Keratinocyte (primary cell): ENCODE measurements around the gene DNMT3A. TPM values are rescaled to one million over a fixed set of nuclear protein-coding genes. Genes with fewer than 3 reads are reported as not detected.

Source experiments
- DNase-seq: peaks from one replicate; pipeline ENCODE4 v3.0.0-alpha.2; 2011; ENCODE audit warnings: low read depth, missing footprints, low spot score
- FAIRE-seq: peaks from 2 replicates; lab custom pipeline; 2011; peaks lifted over from hg19 to GRCh38; lab: Jason Lieb, UNC
- H2AFZ ChIP-seq: 2 replicates; pipeline ENCODE4 v1.6.0; 2012; ENCODE audit warnings: low read length, control low read depth, inconsistent platforms; ENCODE audit not compliant: control insufficient read depth
- H3K27ac ChIP-seq: 2 replicates; pipeline ENCODE4 v1.5.1; 2011; ENCODE audit warnings: low read length; ENCODE audit not compliant: control insufficient read depth, insufficient read depth
- H3K27me3 ChIP-seq: 3 replicates; pipeline ENCODE4 v1.6.0; 2011; ENCODE audit warnings: low read length; ENCODE audit not compliant: control insufficient read depth, insufficient read depth; ENCODE audit errors: extremely low read depth
- H3K36me3 ChIP-seq, 2 experiments: 2 replicates in 1 of 2; 3 replicates in 1 of 2; pipeline ENCODE4 v1.5.1; 2011; ENCODE audit warnings: low read length in 2 of 2, mild to moderate bottlenecking in 1 of 2; ENCODE audit not compliant: control insufficient read depth in 2 of 2, insufficient read depth in 2 of 2; ENCODE audit errors: extremely low read depth in 1 of 2
- H3K4me1 ChIP-seq: 3 replicates; pipeline ENCODE4 v1.5.1; 2011; ENCODE audit warnings: low read length; ENCODE audit not compliant: control insufficient read depth, insufficient read depth; ENCODE audit errors: extremely low read depth
- H3K4me2 ChIP-seq: 3 replicates; pipeline ENCODE4 v1.6.0; 2011; ENCODE audit warnings: low read depth, low read length; ENCODE audit not compliant: control insufficient read depth, insufficient read depth; ENCODE audit errors: extremely low read depth
- H3K4me3 ChIP-seq, 3 experiments: fragments of 200-600 bp in 1 of 3; sonication (generic) in 1 of 3; 2 replicates in 2 of 3; 3 replicates in 1 of 3; pipeline ENCODE4 v1.5.1; 2011 to 2016; ENCODE audit warnings: low read length in 3 of 3, mild to moderate bottlenecking in 3 of 3, control low read depth in 2 of 3, inconsistent platforms in 1 of 3, low read depth in 1 of 3, mixed read lengths in 1 of 3, mixed run types in 1 of 3, moderate library complexity in 1 of 3; ENCODE audit not compliant: control insufficient read depth in 2 of 3, insufficient read depth in 2 of 3; ENCODE audit errors: extremely low read depth in 1 of 3
- H3K79me2 ChIP-seq: 2 replicates; pipeline ENCODE4 v1.6.0; 2012; ENCODE audit warnings: low read length; ENCODE audit not compliant: control insufficient read depth, insufficient read depth
- H3K9ac ChIP-seq: 3 replicates; pipeline ENCODE4 v1.6.0; 2011; ENCODE audit warnings: low read length; ENCODE audit not compliant: control insufficient read depth, insufficient read depth; ENCODE audit errors: extremely low read depth
- H3K9me1 ChIP-seq: 3 replicates; pipeline ENCODE4 v1.6.0; 2011; ENCODE audit warnings: low read length; ENCODE audit not compliant: control insufficient read depth, insufficient read depth; ENCODE audit errors: extremely low read depth
- H3K9me3 ChIP-seq: 2 replicates; pipeline ENCODE4 v1.5.1; 2012; ENCODE audit warnings: low read depth, low read length; ENCODE audit not compliant: control insufficient read depth
- H4K20me1 ChIP-seq: 3 replicates; pipeline ENCODE4 v1.6.0; 2011; ENCODE audit warnings: low read length; ENCODE audit not compliant: control insufficient read depth, insufficient read depth; ENCODE audit errors: extremely low read depth
- EZH2 ChIP-seq: IDR thresholded peaks from one replicate; pipeline ENCODE4 v1.6.1; 2012; ENCODE audit warnings: inconsistent platforms, mild to moderate bottlenecking, low read length, moderate library complexity
- dilution Hi-C: fragments of 300-500 bp; cut with MboI; formaldehyde crosslinking; loops from one replicate; pipeline ENCODE4 v1.7.0; 2020; ENCODE audit warnings: low sequenced_read_pairs; ENCODE audit not compliant: extremely low pct_ligation_motif_present
- polyA plus RNA-seq, 5 experiments: library from polyadenylated mRNA; depleted of rRNA in 3 of 5; stranded (reverse) in 3 of 5; stranded (forward) in 1 of 5; unstranded in 1 of 5; fragments of >200 nt; gene quantifications; 1 replicate in 1 of 5; 2 replicates in 3 of 5; 3 replicates in 1 of 5; pipeline versions ENCODE4 v1.2.1 to v1.2.3, GENCODE V29; 2011 to 2012; ENCODE audit warnings: missing spikeins in 2 of 5, low read depth in 1 of 5, low replicate concordance in 1 of 5
- TF ChIP-seq, protein P1 (sequence below), 3 experiments: IDR thresholded peaks in 1 of 3; conservative IDR thresholded peaks in 1 of 3; optimal IDR thresholded peaks in 1 of 3; 2 replicates in 2 of 3; 3 replicates in 1 of 3; pipeline versions ENCODE3 to v1.5.1; 2011; ENCODE audit warnings: low read length in 3 of 3, mild to moderate bottlenecking in 3 of 3, moderate library complexity in 2 of 3, control low read depth in 1 of 3, inconsistent platforms in 1 of 3; ENCODE audit not compliant: insufficient read depth in 2 of 3; ENCODE audit errors: extremely low read depth in 1 of 3

Gene DNMT3A
- polyA plus RNA-seq, 1 donor (not counting 4 experiments of a cell fraction or from before 2014, with no cell fraction given), result 1.5 TPM

GRCh38 chr2:25349397-25349796 lies 7.7 kb upstream of the DNMT3A start:
- dilution Hi-C loops, result no loop called here
- Histone ChIP-seq H3K36me3 (no peaks in the 10 kb centered on the region), H3K9ac (no peak overlapping the region), H4K20me1 (no peaks in the 10 kb centered on the region), H3K9me1 (no peaks in the 10 kb centered on the region), H3K4me2 (peak overlapping the region; percentile 32), H3K79me2 (no peaks in the 10 kb centered on the region), H3K4me3 (no peak overlapping the region), H3K4me1 (peaks cover 22% of the 10 kb centered on the region), H3K27me3 (no peaks in the 10 kb centered on the region), H2AFZ (peak overlapping the region; percentile 74), H3K9me3 (no peaks in the 10 kb centered on the region), H3K27ac (no peak overlapping the region)
- DNase-seq (no peak), FAIRE-seq (peak; percentile 69)
- no peak for TF ChIP-seq EZH2
- TF ChIP-seq, protein P1, sequence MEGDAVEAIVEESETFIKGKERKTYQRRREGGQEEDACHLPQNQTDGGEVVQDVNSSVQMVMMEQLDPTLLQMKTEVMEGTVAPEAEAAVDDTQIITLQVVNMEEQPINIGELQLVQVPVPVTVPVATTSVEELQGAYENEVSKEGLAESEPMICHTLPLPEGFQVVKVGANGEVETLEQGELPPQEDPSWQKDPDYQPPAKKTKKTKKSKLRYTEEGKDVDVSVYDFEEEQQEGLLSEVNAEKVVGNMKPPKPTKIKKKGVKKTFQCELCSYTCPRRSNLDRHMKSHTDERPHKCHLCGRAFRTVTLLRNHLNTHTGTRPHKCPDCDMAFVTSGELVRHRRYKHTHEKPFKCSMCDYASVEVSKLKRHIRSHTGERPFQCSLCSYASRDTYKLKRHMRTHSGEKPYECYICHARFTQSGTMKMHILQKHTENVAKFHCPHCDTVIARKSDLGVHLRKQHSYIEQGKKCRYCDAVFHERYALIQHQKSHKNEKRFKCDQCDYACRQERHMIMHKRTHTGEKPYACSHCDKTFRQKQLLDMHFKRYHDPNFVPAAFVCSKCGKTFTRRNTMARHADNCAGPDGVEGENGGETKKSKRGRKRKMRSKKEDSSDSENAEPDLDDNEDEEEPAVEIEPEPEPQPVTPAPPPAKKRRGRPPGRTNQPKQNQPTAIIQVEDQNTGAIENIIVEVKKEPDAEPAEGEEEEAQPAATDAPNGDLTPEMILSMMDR (optimal IDR thresholded peaks at IDR 0.05 in 1 of 3, IDR thresholded peaks at IDR 0.05 in 1 of 3, conservative IDR thresholded peaks at IDR 0.05 in 1 of 3; ENCODE audit: extremely low read depth in 1 of 3, insufficient read depth in 2 of 3, low read length in 3 of 3), result no peak

- peak overlapping the region; percentile 29 for H3K4me2 ChIP-seq
Measured at GRCh38 chr2:25347846-25348245, 6.1 kb upstream of the DNMT3A start.

More at GRCh38 chr2:25347846-25348245, 6.1 kb upstream of the DNMT3A start:
- no peaks in the 10 kb centered on the region for H3K9me1 ChIP-seq
- peaks cover 22% of the 10 kb centered on the region for H3K4me1 ChIP-seq
- no peak for TF ChIP-seq EZH2
- TF ChIP-seq, protein P1 (optimal IDR thresholded peaks at IDR 0.05 in 1 of 3, IDR thresholded peaks at IDR 0.05 in 1 of 3, conservative IDR thresholded peaks at IDR 0.05 in 1 of 3; ENCODE audit: extremely low read depth in 1 of 3, insufficient read depth in 2 of 3, low read length in 3 of 3), result no peak
- dilution Hi-C loops, result no loop called here
- H3K9me3 ChIP-seq, result no peaks in the 10 kb centered on the region
- H3K27ac ChIP-seq, result no peak overlapping the region
- FAIRE-seq, result no peak
- H3K79me2 ChIP-seq, result no peaks in the 10 kb centered on the region
- no peak for DNase-seq
- no peak overlapping the region for H3K9ac ChIP-seq
- H3K27me3 ChIP-seq, result no peaks in the 10 kb centered on the region
- H2AFZ ChIP-seq, result no peak overlapping the region
- no peaks in the 10 kb centered on the region for H3K36me3 ChIP-seq
- no peaks in the 10 kb centered on the region for H4K20me1 ChIP-seq
- H3K4me3 ChIP-seq, result no peak overlapping the region
